NCI-H2107 treated with DMSO at 0.1 percent for 48 hours (cell line): ENCODE data around the gene EPHB4.
"Not testable (repeated sequence)": the region's sequence is repeated elsewhere in the genome, so short reads cannot be mapped to it uniquely, and the experiment has no call there.

Source experiments
- DNase-seq: peaks from one replicate; lab custom pipeline; 2025; ENCODE audit not compliant: unreplicated experiment; lab: John Stamatoyannopoulos, UW

Gene EPHB4

GRCh38 chr7:100822236-100823139, 4.8 kb downstream of the EPHB4 start:
- DNase-seq, result no peak

GRCh38 chr7:100819586-100819985, 7.7 kb downstream of the EPHB4 start:
- no peak for DNase-seq

GRCh38 chr7:100818825-100819224, 8.5 kb downstream of the EPHB4 start:
- DNase-seq, result no peak

- DNase-seq, result no peak
Observed at GRCh38 chr7:100818366-100818765, 9.0 kb downstream of the EPHB4 start.

GRCh38 chr7:100817097-100817496, 10.2 kb downstream of the EPHB4 start:
- no peak for DNase-seq

GRCh38 chr7:100816515-100816914, 10.8 kb downstream of the EPHB4 start:
- not testable (repeated sequence) for DNase-seq

GRCh38 chr7:100812729-100813128, 14.6 kb downstream of the EPHB4 start:
- DNase-seq, result no peak

GRCh38 chr7:100811480-100811879, 15.8 kb downstream of the EPHB4 start:
- DNase-seq, result no peak

- no peak for DNase-seq
Observed at GRCh38 chr7:100808354-100808875, 18.9 kb downstream of the EPHB4 start.

GRCh38 chr7:100806883-100807282, 20.4 kb downstream of the EPHB4 start:
- not testable (repeated sequence) for DNase-seq

GRCh38 chr7:100806276-100806675, 21.0 kb downstream of the EPHB4 start:
- no peak for DNase-seq

- no peak for DNase-seq
Observed at GRCh38 chr7:100804681-100805431, 22.5 kb downstream of the EPHB4 start.

- peak; percentile 81 for DNase-seq
Observed at GRCh38 chr7:100803398-100804161, 23.7 kb downstream of the EPHB4 start.

- no peak for DNase-seq
Observed at GRCh38 chr7:100802951-100803350, 24.4 kb downstream of the EPHB4 start.

- DNase-seq, result no peak
Observed at GRCh38 chr7:100801833-100802568, 25.3 kb downstream of the EPHB4 start.

GRCh38 chr7:100799037-100799896, 28.1 kb downstream of the EPHB4 start:
- peak; percentile 13 for DNase-seq

- DNase-seq, result no peak
Observed at GRCh38 chr7:100794741-100795140, 32.6 kb downstream of the EPHB4 start.

GRCh38 chr7:100793806-100794660, 33.3 kb downstream of the EPHB4 start:
- peak; percentile 13 for DNase-seq
